ENCODE data around the gene ALKBH3. TPM values are rescaled to one million over a fixed set of nuclear protein-coding genes. Genes with fewer than 3 reads are reported as not detected.
A peak's percentile ranks its signal among the peaks of the same experiment; 100 is the strongest.

ALKBH3 gene
- total RNA-seq, 1 experiment from 2014 or later: 18.8 TPM

- Histone ChIP-seq H3K79me2 (ENCODE audit: insufficient read depth, low read length) (no peaks in the 10 kb centered on the region), H2BK120ac (ENCODE audit: low read depth, low read length, poor library complexity, severe bottlenecking) (no peak overlapping the region), H3K9ac (ENCODE audit: extremely low read depth, insufficient read length, low read length) (no peak overlapping the region), H4K5ac (ENCODE audit: insufficient read length, low read depth, low read length) (no peak overlapping the region), H3K27ac (ENCODE audit: insufficient read length, low read depth, low read length) (no peak overlapping the region), H3K56ac (ENCODE audit: insufficient read length, low read depth, low read length) (no peak overlapping the region), H3K18ac (ENCODE audit: insufficient read length, low read depth, low read length) (no peak overlapping the region), H2AK5ac (ENCODE audit: insufficient read length, low read length) (no peak overlapping the region), H3K23ac (ENCODE audit: insufficient read length, low read depth, low read length) (no peak overlapping the region), H3K27me3 (ENCODE audit: insufficient read depth, low read length) (peaks cover 35% of the 10 kb centered on the region), H4K20me1 (ENCODE audit: control insufficient read depth, insufficient read depth, insufficient read length) (no peaks in the 10 kb centered on the region), H2BK12ac (ENCODE audit: insufficient read length, low read depth, low read length) (no peak overlapping the region), H3K79me1 (ENCODE audit: insufficient read depth, low read depth, low read length, poor library complexity, severe bottlenecking) (no peaks in the 10 kb centered on the region), H4K91ac (ENCODE audit: insufficient read length, low read depth, low read length) (no peak overlapping the region), H3K23me2 (ENCODE audit: insufficient read length, low read depth, low read length, poor library complexity, severe bottlenecking) (peaks cover 13% of the 10 kb centered on the region), H3K14ac (ENCODE audit: insufficient read depth, low read length) (no peak overlapping the region), H4K8ac (replicated peaks; ENCODE audit: insufficient read length, low read depth, low read length) (no peak overlapping the region), H3K4ac (ENCODE audit: low read depth, low read length) (no peak overlapping the region), H2BK15ac (ENCODE audit: low read depth, low read length) (no peak overlapping the region), H3K4me1 (ENCODE audit: insufficient read depth, low read length) (no peaks in the 10 kb centered on the region), H2BK5ac (ENCODE audit: insufficient read length, low read length) (no peak overlapping the region), H2AFZ (ENCODE audit: low read length) (no peak overlapping the region), H3T11ph (ENCODE audit: low read length) (no peak overlapping the region), H2BK20ac (ENCODE audit: low read depth, low read length, poor library complexity, severe bottlenecking) (no peak overlapping the region), H3K4me2 (ENCODE audit: insufficient read depth, insufficient read length, low read length) (peak overlapping the region; percentile 53), H3K9me3 (ENCODE audit: control insufficient read depth, low read depth, low read length) (no peaks in the 10 kb centered on the region)
- peak overlapping the region; percentile 54 to 83 for H3K4me3 Mint-ChIP-seq
- H3K27me3 Mint-ChIP-seq (ENCODE audit: low read depth): peaks cover 83% of the 10 kb centered on the region
- H3K9me3 Mint-ChIP-seq: peaks cover 0 to 3% of the 10 kb centered on the region in 2 experiments; a peak in 3 of 5 replicates
- no CpG with 5 or more reads among the region's 5 CpGs for WGBS (ENCODE audit: extremely low coverage, insufficient read length, low lambda C conversion rate)
- no peak for TF ChIP-seq CTCF (conservative IDR thresholded peaks at IDR 0.05)
- peaks cover 9 to 19% of the 10 kb centered on the region in 2 experiments for H3K4me1 Mint-ChIP-seq
- DNase-seq: no peak
- H3K27ac Mint-ChIP-seq: no peak overlapping the region; a peak in 2 of 7 replicates
- peaks cover 0 to 3% (median 0%) of the 10 kb centered on the region in 3 experiments; a peak in 1 of 7 replicates for H3K36me3 Mint-ChIP-seq (ENCODE audit: insufficient read depth in 1 of 3, low read depth in 3 of 3)
Observed at GRCh38 chr11:43941257-43941994, 60.8 kb downstream of the ALKBH3 start.

Measured in H9 (cell line).